Astrocyte (in vitro differentiated cells and primary cell): ENCODE data around the gene TMEM120B.
"Not testable (repeated sequence)": the region's sequence is repeated elsewhere in the genome, so short reads cannot be mapped to it uniquely, and the experiment has no call there.

Experiments
- EZH2 ChIP-seq: IDR thresholded peaks from 2 replicates; pipeline ENCODE4 v1.6.1; 2012; ENCODE audit warnings: mild to moderate bottlenecking, low read length, inconsistent platforms; ENCODE audit not compliant: insufficient read depth
- TF ChIP-seq, protein P1 (sequence below): IDR thresholded peaks from 2 replicates; pipeline ENCODE4 v1.5.1; 2011; ENCODE audit warnings: low read depth, mild to moderate bottlenecking, inconsistent platforms, low read length, moderate library complexity; ENCODE audit not compliant: insufficient read depth

GRCh38 chr12:121709064-121709424 lies 3.5 kb upstream of the TMEM120B start:
- TF ChIP-seq, protein P1, sequence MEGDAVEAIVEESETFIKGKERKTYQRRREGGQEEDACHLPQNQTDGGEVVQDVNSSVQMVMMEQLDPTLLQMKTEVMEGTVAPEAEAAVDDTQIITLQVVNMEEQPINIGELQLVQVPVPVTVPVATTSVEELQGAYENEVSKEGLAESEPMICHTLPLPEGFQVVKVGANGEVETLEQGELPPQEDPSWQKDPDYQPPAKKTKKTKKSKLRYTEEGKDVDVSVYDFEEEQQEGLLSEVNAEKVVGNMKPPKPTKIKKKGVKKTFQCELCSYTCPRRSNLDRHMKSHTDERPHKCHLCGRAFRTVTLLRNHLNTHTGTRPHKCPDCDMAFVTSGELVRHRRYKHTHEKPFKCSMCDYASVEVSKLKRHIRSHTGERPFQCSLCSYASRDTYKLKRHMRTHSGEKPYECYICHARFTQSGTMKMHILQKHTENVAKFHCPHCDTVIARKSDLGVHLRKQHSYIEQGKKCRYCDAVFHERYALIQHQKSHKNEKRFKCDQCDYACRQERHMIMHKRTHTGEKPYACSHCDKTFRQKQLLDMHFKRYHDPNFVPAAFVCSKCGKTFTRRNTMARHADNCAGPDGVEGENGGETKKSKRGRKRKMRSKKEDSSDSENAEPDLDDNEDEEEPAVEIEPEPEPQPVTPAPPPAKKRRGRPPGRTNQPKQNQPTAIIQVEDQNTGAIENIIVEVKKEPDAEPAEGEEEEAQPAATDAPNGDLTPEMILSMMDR: not testable (repeated sequence)
- TF ChIP-seq EZH2: not testable (repeated sequence)
